Immature natural killer cell (primary cell): ENCODE results near the gene USH2A. TPM values are rescaled to one million over a fixed set of nuclear protein-coding genes. Genes with fewer than 3 reads are reported as not detected.
"Not testable (repeated sequence)": the region's sequence is repeated elsewhere in the genome, so short reads cannot be mapped to it uniquely, and the experiment has no call there.

Source experiments
- DNase-seq, 3 donors: peaks; one replicate each; pipeline ENCODE4 v3.0.0; 2022; ENCODE audit warnings: mixed read lengths in 1 of 3
- H3K27ac Mint-ChIP-seq, 6 donors: one replicate each; pipeline ENCODE4 v1.8.0; 2020; ENCODE audit warnings: mixed read lengths in 6 of 6, mild to moderate bottlenecking in 5 of 6, inconsistent platforms in 4 of 6, moderate library complexity in 3 of 6
- H3K27me3 Mint-ChIP-seq, 3 donors: one replicate each; pipeline ENCODE4 v1.8.0; 2020 to 2021; ENCODE audit warnings: low read depth in 3 of 3, mild to moderate bottlenecking in 3 of 3, mixed read lengths in 3 of 3, moderate library complexity in 3 of 3, inconsistent platforms in 1 of 3
- H3K36me3 Mint-ChIP-seq, 3 donors: one replicate each; pipeline ENCODE4 v1.8.0; 2020; ENCODE audit warnings: mixed read lengths in 3 of 3, inconsistent platforms in 2 of 3, mild to moderate bottlenecking in 2 of 3
- H3K4me1 Mint-ChIP-seq, 2 donors: one replicate each; pipeline ENCODE4 v1.8.0; 2020; ENCODE audit warnings: inconsistent platforms in 2 of 2, mild to moderate bottlenecking in 2 of 2, mixed read lengths in 2 of 2, moderate library complexity in 1 of 2
- H3K4me3 Mint-ChIP-seq, 5 donors: one replicate each; pipeline ENCODE4 v1.8.0; 2020; ENCODE audit warnings: mild to moderate bottlenecking in 5 of 5, mixed read lengths in 5 of 5, inconsistent platforms in 3 of 5, moderate library complexity in 3 of 5
- H3K9me3 Mint-ChIP-seq, 6 donors: one replicate each; pipeline ENCODE4 v1.8.0; 2020; ENCODE audit warnings: mild to moderate bottlenecking in 6 of 6, mixed read lengths in 6 of 6, inconsistent platforms in 4 of 6, moderate library complexity in 3 of 6
- polyA plus RNA-seq, 3 donors: library from polyadenylated mRNA; unstranded; fragments of 300-500 nt; fragmentation: Illumina TruSeq; gene quantifications; one replicate each; pipeline ENCODE4 v1.2.3, GENCODE V29; 2021

Gene USH2A
- polyA plus RNA-seq, 3 donors from 2014 or later, result not detected

DNA sequence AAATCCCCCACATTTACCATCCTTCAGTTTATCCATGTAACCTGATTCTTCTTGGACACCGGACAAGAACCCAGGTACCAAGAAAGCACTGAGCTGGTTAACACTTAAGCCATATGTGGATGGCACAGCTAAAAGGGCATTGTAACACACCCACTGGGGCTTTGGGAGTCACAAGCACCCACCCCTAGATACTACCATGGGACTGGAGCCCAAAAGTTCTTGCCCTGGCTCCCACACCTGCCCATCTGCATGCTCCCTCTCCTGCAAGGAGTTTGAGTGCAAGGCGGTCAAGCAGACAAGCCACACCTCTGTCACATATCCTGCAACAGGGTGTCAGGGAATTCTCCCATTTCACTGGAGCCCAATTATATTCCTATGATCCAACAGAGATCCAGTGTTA lies 270.1 kb downstream of the USH2A start:
- Mint-ChIP-seq H3K9me3 (peaks cover 10 to 63% (median 28%) of the 10 kb centered on the region in 6 donors), H3K36me3 (peaks cover 0 to 2% (median 0%) of the 10 kb centered on the region in 3 donors), H3K27ac (no peak overlapping the region), H3K4me1 (no peaks in the 10 kb centered on the region), H3K27me3 (peaks cover 0 to 2% (median 2%) of the 10 kb centered on the region in 3 donors), H3K4me3 (no peak overlapping the region)
- DNase-seq, result no peak

GRCh38 chr1:216145451-216146018 lies 277.7 kb downstream of the USH2A start:
- H3K27ac Mint-ChIP-seq, H3K27me3 Mint-ChIP-seq, DNase-seq, H3K4me3 Mint-ChIP-seq, H3K36me3 Mint-ChIP-seq, H3K4me1 Mint-ChIP-seq: not testable (repeated sequence)
- H3K9me3 Mint-ChIP-seq, result peaks cover 7 to 51% (median 16%) of the 10 kb centered on the region in 6 donors

DNA sequence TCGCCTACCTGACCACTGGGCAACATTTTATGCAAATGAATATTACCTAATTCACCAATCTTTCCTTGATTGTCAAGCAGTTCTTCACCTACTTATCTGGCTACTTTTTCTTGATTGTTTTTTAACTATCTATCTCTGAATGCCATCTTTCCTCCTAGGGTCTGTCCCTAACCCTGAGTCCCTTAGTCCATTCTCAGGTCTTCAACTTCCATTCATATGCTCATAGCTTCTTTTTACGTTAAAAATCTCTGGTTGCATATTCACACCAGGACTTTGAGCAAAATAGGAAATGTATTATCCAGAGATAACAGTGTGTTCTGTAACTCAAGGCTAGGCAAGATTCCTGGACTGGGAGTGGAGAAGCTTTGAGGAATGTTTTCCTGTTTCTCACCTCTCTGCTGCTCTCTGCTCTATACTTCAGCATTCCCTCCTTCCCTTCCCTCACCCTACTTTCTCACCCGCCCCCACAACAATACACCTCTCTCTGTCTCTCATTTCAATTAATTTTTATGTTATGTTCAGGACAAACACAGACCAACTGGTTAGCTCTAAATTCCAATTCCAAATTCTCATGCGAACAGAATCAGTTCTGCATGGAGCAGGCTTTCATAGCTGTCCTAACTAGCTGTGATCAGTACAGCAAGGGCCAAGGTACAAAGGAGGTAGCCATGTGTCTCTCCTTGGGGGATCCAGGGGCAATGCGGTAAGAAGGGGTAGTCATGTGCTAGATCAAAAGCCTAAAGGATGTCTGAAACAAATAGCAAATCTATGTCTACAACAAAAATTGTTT lies 278.4 kb downstream of the USH2A start:
- Mint-ChIP-seq H3K9me3 (peaks cover 7 to 52% (median 17%) of the 10 kb centered on the region in 6 donors), H3K27me3 (peaks cover 0 to 2% (median 0%) of the 10 kb centered on the region in 3 donors), H3K27ac (no peak overlapping the region)

DNA sequence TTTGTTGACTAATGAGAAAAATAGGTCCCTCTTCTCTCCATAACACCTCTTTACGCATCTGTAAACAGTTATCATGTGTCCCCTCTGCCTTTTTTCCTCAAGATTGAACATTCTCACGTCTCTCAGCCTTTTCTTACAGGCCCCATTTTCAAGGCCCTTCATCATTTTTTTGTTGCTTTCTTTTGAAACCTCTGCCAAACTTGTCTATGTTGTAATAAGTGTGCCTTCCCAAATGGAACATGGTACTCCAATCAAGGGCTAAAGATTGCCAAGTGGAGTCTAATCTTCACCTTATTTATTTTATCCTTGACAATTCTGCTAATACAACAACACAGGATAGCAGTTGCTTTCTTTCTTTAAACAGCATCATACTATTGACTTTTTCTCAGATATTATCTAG lies 280.3 kb downstream of the USH2A start:
- Mint-ChIP-seq H3K27ac (no peak overlapping the region), H3K9me3 (peaks cover 8 to 51% (median 15%) of the 10 kb centered on the region in 6 donors), H3K36me3 (no peaks in the 10 kb centered on the region), H3K4me3 (no peak overlapping the region), H3K4me1 (no peaks in the 10 kb centered on the region), H3K27me3 (peaks cover 0 to 2% (median 2%) of the 10 kb centered on the region in 3 donors)
- no peak for DNase-seq

More for the DNA sequence above, 278.4 kb downstream of the USH2A start:
- Mint-ChIP-seq H3K4me3 (no peak overlapping the region), H3K4me1 (no peaks in the 10 kb centered on the region), H3K36me3 (no peaks in the 10 kb centered on the region)
- DNase-seq, result no peak

DNA sequence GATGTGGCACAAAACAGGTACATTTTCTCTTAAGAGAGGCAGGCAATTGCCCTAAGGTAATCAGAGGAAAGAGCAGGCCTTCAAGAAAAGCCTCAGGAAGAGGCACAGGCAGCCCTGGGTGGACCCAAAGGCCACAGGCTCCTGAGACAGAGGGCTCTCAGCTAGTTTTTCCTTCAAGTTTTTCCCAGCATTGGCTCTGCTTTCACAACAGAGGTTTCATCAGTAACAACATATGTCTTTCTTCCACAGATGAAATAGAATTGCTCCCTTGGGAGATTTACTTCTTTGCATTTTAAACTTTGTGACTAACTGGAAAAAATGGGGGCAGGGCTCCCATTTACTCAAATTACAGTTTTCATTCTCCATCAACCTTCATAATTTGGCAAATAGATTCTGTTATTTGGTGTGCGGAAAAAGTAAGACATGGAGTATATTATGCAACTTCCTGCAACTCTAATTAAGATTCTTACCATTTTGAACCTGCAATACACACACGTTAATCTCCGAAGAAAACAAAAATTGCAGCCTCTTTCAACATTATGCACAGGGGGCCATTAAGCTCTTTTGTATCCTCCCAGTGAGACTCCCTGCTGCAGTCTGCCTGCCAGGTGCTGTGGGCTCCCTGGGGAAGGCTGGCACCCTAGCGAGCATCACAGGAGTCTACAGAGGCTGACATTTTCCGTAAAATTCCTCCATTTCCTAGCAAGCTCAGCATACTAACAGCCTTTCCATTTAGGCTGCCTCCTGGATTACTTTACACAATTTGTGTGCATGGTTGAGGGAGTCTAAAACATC lies 282.3 kb downstream of the USH2A start:
- no peak for DNase-seq
- no peaks in the 10 kb centered on the region for H3K36me3 Mint-ChIP-seq
- no peak overlapping the region for H3K27ac Mint-ChIP-seq
- H3K9me3 Mint-ChIP-seq, result peaks cover 2 to 55% (median 16%) of the 10 kb centered on the region in 6 donors
- no peaks in the 10 kb centered on the region for H3K4me1 Mint-ChIP-seq
- H3K4me3 Mint-ChIP-seq, result no peak overlapping the region
- peaks cover 0 to 2% (median 0%) of the 10 kb centered on the region in 3 donors for H3K27me3 Mint-ChIP-seq

DNA sequence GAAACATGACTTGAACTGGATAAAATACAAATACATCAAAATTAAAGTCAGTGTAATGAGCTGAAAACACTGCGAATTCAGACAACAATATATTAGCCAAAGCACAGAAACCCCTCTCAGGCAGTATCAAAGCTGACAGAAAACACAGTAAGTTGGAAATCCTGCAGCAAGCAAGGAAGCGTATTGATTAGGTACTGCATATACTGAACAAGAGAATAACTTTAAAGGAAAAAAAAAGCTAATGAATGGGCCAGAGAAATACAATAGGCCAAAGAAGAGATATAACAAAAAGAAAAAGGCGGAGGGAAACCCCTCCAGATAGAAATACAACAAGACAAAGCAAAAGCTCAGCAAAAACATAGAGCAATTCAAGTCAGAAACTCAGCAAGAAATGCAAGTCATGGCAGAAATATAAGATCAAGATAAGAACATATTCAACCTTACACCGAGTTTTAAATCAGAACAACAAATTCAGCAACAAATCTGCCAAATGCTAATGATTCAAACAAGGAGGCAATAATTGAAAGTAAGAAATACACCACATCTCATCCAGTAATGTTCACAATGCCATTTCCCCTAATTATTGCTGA lies 299.0 kb downstream of the USH2A start:
- peaks cover 0 to 48% (median 7%) of the 10 kb centered on the region in 6 donors for H3K9me3 Mint-ChIP-seq
- peaks cover 0 to 1% (median 0%) of the 10 kb centered on the region in 3 donors for H3K27me3 Mint-ChIP-seq
- peaks cover 0 to 4% (median 0%) of the 10 kb centered on the region in 3 donors for H3K36me3 Mint-ChIP-seq
- no peak overlapping the region for H3K4me3 Mint-ChIP-seq
- no peaks in the 10 kb centered on the region for H3K4me1 Mint-ChIP-seq
- no peak for DNase-seq
- no peak overlapping the region for H3K27ac Mint-ChIP-seq

DNA sequence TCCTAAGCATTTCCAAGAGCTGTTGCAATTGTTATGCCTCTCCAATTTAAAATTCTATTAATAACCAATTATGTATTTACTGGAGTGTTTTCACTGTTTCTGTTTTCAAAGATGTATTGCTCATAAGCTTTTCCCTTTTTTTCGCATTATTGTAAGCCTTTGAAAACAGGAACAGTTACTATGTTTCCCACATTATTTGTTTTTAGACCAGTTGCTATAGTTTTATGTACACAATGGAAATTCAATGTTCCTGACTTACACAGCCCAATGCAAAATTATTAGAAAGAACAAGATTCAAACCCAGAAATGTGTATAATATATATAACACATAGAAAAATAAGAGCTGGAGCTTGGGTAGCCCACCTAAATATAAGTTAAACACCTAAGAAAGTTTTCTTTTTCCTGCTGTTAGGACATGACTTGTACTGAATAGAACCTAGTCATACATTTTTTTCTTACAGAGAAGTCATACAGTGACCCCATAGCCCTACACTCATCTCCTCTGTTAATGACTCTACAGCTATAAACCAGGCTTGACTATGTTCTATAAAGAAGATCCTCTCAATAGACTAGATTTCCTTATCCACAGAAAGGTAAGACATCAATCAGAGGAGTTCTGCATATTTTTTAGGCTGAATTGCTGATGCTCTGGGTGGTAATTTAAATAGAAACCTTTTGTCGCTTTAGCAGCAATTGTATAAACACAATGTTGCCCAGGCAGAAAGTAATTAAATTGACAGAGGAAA lies 299.6 kb downstream of the USH2A start:
- no peak for DNase-seq
- peaks cover 0 to 1% (median 0%) of the 10 kb centered on the region in 3 donors for H3K36me3 Mint-ChIP-seq
- H3K4me3 Mint-ChIP-seq, result no peak overlapping the region
- H3K27me3 Mint-ChIP-seq, result no peaks in the 10 kb centered on the region
- no peak overlapping the region for H3K27ac Mint-ChIP-seq
- H3K9me3 Mint-ChIP-seq, result peaks cover 0 to 44% (median 4%) of the 10 kb centered on the region in 6 donors
- no peaks in the 10 kb centered on the region for H3K4me1 Mint-ChIP-seq

DNA sequence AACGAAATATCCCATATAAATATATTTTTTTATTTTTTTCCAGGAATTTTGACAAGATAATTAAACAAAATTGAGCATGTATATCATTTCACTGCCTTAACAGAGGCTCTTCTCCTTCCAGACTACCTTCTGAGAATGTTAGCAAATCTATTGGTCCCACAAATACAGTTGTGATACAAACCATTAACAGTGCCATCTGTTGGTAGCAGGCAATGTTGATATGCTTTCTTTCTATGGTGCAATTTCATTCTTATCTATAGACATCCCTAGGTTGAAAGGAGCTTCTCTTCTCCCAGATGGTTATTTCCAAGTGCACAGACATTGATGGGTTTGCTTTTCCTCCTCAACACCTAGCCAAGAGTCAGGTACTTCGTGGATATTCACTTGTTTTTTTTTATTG lies 303.6 kb downstream of the USH2A start:
- DNase-seq, result no peak
- Mint-ChIP-seq H3K9me3 (peaks cover 0 to 20% (median 5%) of the 10 kb centered on the region in 6 donors), H3K36me3 (no peaks in the 10 kb centered on the region), H3K27ac (no peak overlapping the region), H3K27me3 (no peaks in the 10 kb centered on the region), H3K4me1 (no peaks in the 10 kb centered on the region), H3K4me3 (no peak overlapping the region)

- Mint-ChIP-seq H3K27me3 (no peaks in the 10 kb centered on the region), H3K4me1 (no peaks in the 10 kb centered on the region), H3K27ac (no peak overlapping the region), H3K36me3 (no peaks in the 10 kb centered on the region), H3K4me3 (no peak overlapping the region), H3K9me3 (peaks cover 2 to 13% (median 5%) of the 10 kb centered on the region in 6 donors)
- no peak for DNase-seq
These were observed 309.1 kb downstream of the USH2A start for GRCh38 chr1:216114180-216114579.

GRCh38 chr1:216113181-216113580 lies 310.1 kb downstream of the USH2A start:
- no peaks in the 10 kb centered on the region for H3K36me3 Mint-ChIP-seq
- no peak for DNase-seq
- H3K9me3 Mint-ChIP-seq, result peaks cover 2 to 16% (median 5%) of the 10 kb centered on the region in 6 donors
- H3K4me3 Mint-ChIP-seq, result no peak overlapping the region
- no peaks in the 10 kb centered on the region for H3K4me1 Mint-ChIP-seq
- H3K27ac Mint-ChIP-seq, result no peak overlapping the region
- H3K27me3 Mint-ChIP-seq, result no peaks in the 10 kb centered on the region

DNA sequence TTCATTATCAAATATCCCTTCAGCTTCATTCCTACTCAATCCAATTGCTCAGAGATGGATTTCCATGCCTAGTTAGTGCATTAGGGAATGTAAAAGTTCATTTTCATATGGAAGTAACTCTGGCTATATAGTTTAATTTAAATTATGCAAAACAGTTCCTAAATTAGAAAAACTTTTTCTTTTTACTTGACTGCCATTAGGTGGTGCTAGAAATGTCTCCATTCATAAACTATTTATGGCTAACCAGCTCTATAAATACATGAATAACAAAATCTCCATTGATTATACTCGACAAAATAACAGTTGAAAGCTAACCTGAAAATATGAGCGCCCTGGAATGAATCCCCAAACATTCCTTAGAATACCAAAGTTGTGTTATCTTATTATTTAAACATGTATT lies 311.4 kb downstream of the USH2A start:
- DNase-seq, result no peak
- no peak overlapping the region for H3K4me3 Mint-ChIP-seq
- H3K27me3 Mint-ChIP-seq, result no peaks in the 10 kb centered on the region
- H3K9me3 Mint-ChIP-seq, result peaks cover 2 to 18% (median 6%) of the 10 kb centered on the region in 6 donors
- H3K36me3 Mint-ChIP-seq, result no peaks in the 10 kb centered on the region
- H3K27ac Mint-ChIP-seq, result no peak overlapping the region
- no peaks in the 10 kb centered on the region for H3K4me1 Mint-ChIP-seq

DNA sequence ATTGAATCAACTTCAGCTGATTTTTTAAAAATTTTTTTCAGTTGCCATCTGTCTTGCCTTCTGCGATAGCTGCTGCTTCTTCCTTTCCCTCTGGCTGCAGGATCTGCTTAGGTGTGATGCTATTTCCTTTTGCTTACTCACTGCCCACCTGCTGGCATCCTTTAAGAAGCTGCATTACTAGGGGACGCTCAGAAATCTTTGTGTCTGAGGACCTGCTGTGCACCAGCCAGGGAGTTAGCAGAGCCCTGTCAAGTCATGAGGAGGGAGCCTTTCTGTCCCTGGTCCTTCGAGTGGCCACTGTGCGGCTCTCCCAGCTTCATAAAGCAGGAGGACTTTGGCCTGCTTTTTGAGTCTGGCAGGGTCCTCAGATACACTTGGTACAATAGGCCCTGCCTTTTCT lies 327.8 kb downstream of the USH2A start:
- DNase-seq, result no peak
- H3K9me3 Mint-ChIP-seq, result peaks cover 9 to 72% (median 15%) of the 10 kb centered on the region in 6 donors
- peaks cover 0 to 1% (median 0%) of the 10 kb centered on the region in 3 donors for H3K27me3 Mint-ChIP-seq
- no peaks in the 10 kb centered on the region for H3K4me1 Mint-ChIP-seq
- H3K36me3 Mint-ChIP-seq, result peaks cover 0 to 4% (median 0%) of the 10 kb centered on the region in 3 donors
- H3K27ac Mint-ChIP-seq, result no peak overlapping the region
- H3K4me3 Mint-ChIP-seq, result no peak overlapping the region

GRCh38 chr1:216090556-216090955 lies 332.7 kb downstream of the USH2A start:
- H3K27me3 Mint-ChIP-seq, result peaks cover 0 to 1% (median 0%) of the 10 kb centered on the region in 3 donors
- no peaks in the 10 kb centered on the region for H3K36me3 Mint-ChIP-seq
- no peak overlapping the region for H3K27ac Mint-ChIP-seq
- no peak overlapping the region for H3K4me3 Mint-ChIP-seq
- peaks cover 2 to 48% (median 18%) of the 10 kb centered on the region in 6 donors for H3K9me3 Mint-ChIP-seq
- no peak for DNase-seq
- H3K4me1 Mint-ChIP-seq, result no peaks in the 10 kb centered on the region
